NCI-H2171 (cell line): ENCODE measurements around the gene SPARC.
"Not testable (repeated sequence)": the region's sequence is repeated elsewhere in the genome, so short reads cannot be mapped to it uniquely, and the experiment has no call there.

Source experiments
- DNase-seq: peaks from one replicate; lab custom pipeline; 2025; lab: John Stamatoyannopoulos, UW

The SPARC gene

GRCh38 chr5:151700296-151700695 is 13.6 kb upstream of the SPARC start:
- DNase-seq = no peak

GRCh38 chr5:151699071-151699901 is 12.6 kb upstream of the SPARC start:
- no peak for DNase-seq

GRCh38 chr5:151698081-151698480 is 11.4 kb upstream of the SPARC start:
- not testable (repeated sequence) for DNase-seq

GRCh38 chr5:151697452-151697851 is 10.7 kb upstream of the SPARC start:
- DNase-seq = no peak

- DNase-seq = no peak
These were observed 9.9 kb upstream of the SPARC start for GRCh38 chr5:151696470-151697061.

GRCh38 chr5:151695464-151695863 is 8.7 kb upstream of the SPARC start:
- DNase-seq = no peak

- DNase-seq = no peak
These were observed 7.3 kb upstream of the SPARC start for GRCh38 chr5:151694035-151694485.

GRCh38 chr5:151692312-151692711 is 5.6 kb upstream of the SPARC start:
- no peak for DNase-seq

GRCh38 chr5:151691706-151692105 is 5.0 kb upstream of the SPARC start:
- DNase-seq = no peak

- DNase-seq = not testable (repeated sequence)
These were observed 2.9 kb upstream of the SPARC start for GRCh38 chr5:151689591-151689990.

GRCh38 chr5:151688436-151688835 is 1.7 kb upstream of the SPARC start:
- no peak for DNase-seq

- DNase-seq = no peak
These were observed 704 bp downstream of the SPARC start for GRCh38 chr5:151685749-151686673.

- DNase-seq = no peak
These were observed 1.9 kb downstream of the SPARC start for GRCh38 chr5:151684690-151685361.

- no peak for DNase-seq
These were observed 2.6 kb downstream of the SPARC start for GRCh38 chr5:151683986-151684588.

- DNase-seq = no peak
These were observed 3.3 kb downstream of the SPARC start for GRCh38 chr5:151683444-151683843.

GRCh38 chr5:151682751-151683331 is 3.9 kb downstream of the SPARC start:
- DNase-seq = no peak

- no peak for DNase-seq
These were observed 4.5 kb downstream of the SPARC start for GRCh38 chr5:151682240-151682639.

- no peak for DNase-seq
These were observed 5.7 kb downstream of the SPARC start for GRCh38 chr5:151680944-151681427.

GRCh38 chr5:151680156-151680505 is 6.6 kb downstream of the SPARC start:
- not testable (repeated sequence) for DNase-seq

GRCh38 chr5:151679421-151680155 is 7.1 kb downstream of the SPARC start:
- no peak for DNase-seq
